K562 (cell line): ENCODE measurements around the gene HIVEP3. TPM values are rescaled to one million over a fixed set of nuclear protein-coding genes. Genes with fewer than 3 reads are reported as not detected.

Experiments used
- ATAC-seq: fragments of 200-7000 bp; cut with Tn5 transposase; 3 replicates; pipeline ENCODE4 v1.9.1; 2020; ENCODE audit warnings: moderate library complexity
- BruUV-seq: library from RNA; stranded (reverse); fragments of 400-500 nt; replicated peaks from 2 replicates; lab custom pipeline; 2021; lab: Mats Ljungman, UMichigan
- CTCF ChIA-PET: fragments of 300-600 bp; formaldehyde crosslinking; extraction: SDS; loops from one replicate; lab custom pipeline; 2021; ENCODE audit warnings: low intra/inter-chr PET ratio; lab: Yijun Ruan, JAX
- POLR2A ChIA-PET: fragments of 300-600, 350-650 bp; sonication (Branson Sonifier 250); formaldehyde crosslinking; extraction: SDS; loops from one replicate; lab custom pipeline; 2021; ENCODE audit warnings: antibody characterized with exemption, inconsistent platforms; lab: Yijun Ruan, JAX
- DNase-seq, 4 experiments: peaks; one replicate each; pipeline versions ENCODE4 v3.0.0 to v3.0.0-alpha.2; 2011 to 2018; ENCODE audit warnings: low spot score in 3 of 4, mixed read lengths in 3 of 4; ENCODE audit errors: extremely low read depth in 1 of 4
- FAIRE-seq: peaks from 2 replicates; lab custom pipeline; 2011; peaks lifted over from hg19 to GRCh38; lab: Jason Lieb, UNC
- H2AFZ ChIP-seq: 2 replicates; pipeline ENCODE4 v1.6.0; 2011; ENCODE audit warnings: low read depth, low read length, control low read depth, inconsistent platforms
- H3K27ac ChIP-seq: fragments of 200-600 bp; 3 replicates; pipeline ENCODE4 v1.8.0; 2011; ENCODE audit warnings: low read depth, mild to moderate bottlenecking, control low read depth, inconsistent platforms, low read length, moderate library complexity, mixed read lengths; ENCODE audit errors: extremely low read depth
- H3K27me3 ChIP-seq, 2 experiments: fragments of 300-600 bp in 1 of 2; 2 replicates in 1 of 2; 3 replicates in 1 of 2; pipeline versions ENCODE4 v1.6.0 to v1.8.0; 2011; ENCODE audit warnings: inconsistent platforms in 2 of 2, low read length in 2 of 2, mild to moderate bottlenecking in 1 of 2, mixed read lengths in 1 of 2, moderate library complexity in 1 of 2; ENCODE audit not compliant: control insufficient read depth in 2 of 2, insufficient read depth in 2 of 2
- H3K36me3 ChIP-seq: fragments of 300-600 bp; 3 replicates; pipeline ENCODE4 v1.8.0; 2011; ENCODE audit warnings: mild to moderate bottlenecking, low read length, inconsistent platforms; ENCODE audit not compliant: control insufficient read depth, insufficient read depth
- H3K4me1 ChIP-seq, 2 experiments: fragments of 200-600 bp in 1 of 2; replicated peaks in 1 of 2; 2 replicates in 1 of 2; 3 replicates in 1 of 2; pipeline versions ENCODE4 v1.5.1 to v1.8.0; 2011; ENCODE audit warnings: inconsistent platforms in 2 of 2, low read length in 2 of 2, mild to moderate bottlenecking in 1 of 2, mixed read lengths in 1 of 2, moderate library complexity in 1 of 2; ENCODE audit not compliant: control insufficient read depth in 2 of 2, insufficient read depth in 2 of 2
- H3K4me2 ChIP-seq: 2 replicates; pipeline ENCODE4 v1.6.1; 2011; ENCODE audit warnings: low read length, control low read depth, inconsistent platforms, mixed read lengths; ENCODE audit not compliant: insufficient read depth
- H3K4me3 ChIP-seq: fragments of 200-600 bp; sonication (generic), shearing (Covaris generic); 2 replicates; pipeline ENCODE4 v1.5.1; 2016; ENCODE audit warnings: control low read depth, inconsistent platforms
- H3K79me2 ChIP-seq: fragments of 200-600 bp; 3 replicates; pipeline ENCODE4 v1.8.0; 2011; ENCODE audit warnings: low read length, inconsistent platforms; ENCODE audit not compliant: control insufficient read depth, insufficient read depth
- H3K9ac ChIP-seq, 2 experiments: 2 replicates each; pipeline versions ENCODE4 v1.6.0 to v1.6.1; 2011; ENCODE audit warnings: low read depth in 2 of 2, low read length in 2 of 2, control low read depth in 1 of 2, inconsistent platforms in 1 of 2, mild to moderate bottlenecking in 1 of 2, mixed read lengths in 1 of 2; ENCODE audit not compliant: insufficient read depth in 1 of 2
- H3K9me1 ChIP-seq: one replicate; pipeline ENCODE4 v1.6.0; 2011; ENCODE audit warnings: inconsistent platforms, mild to moderate bottlenecking, low read length, moderate library complexity; ENCODE audit not compliant: control insufficient read depth, insufficient read depth
- H3K9me3 ChIP-seq: replicated peaks from 2 replicates; pipeline ENCODE4 v1.5.1; 2011; ENCODE audit warnings: low read depth, low read length, inconsistent platforms; ENCODE audit not compliant: control insufficient read depth, insufficient read depth
- H4K20me1 ChIP-seq: replicated peaks from 2 replicates; pipeline ENCODE4 v1.6.1; 2011; ENCODE audit warnings: low read length, inconsistent platforms, mixed read lengths; ENCODE audit not compliant: control insufficient read depth, insufficient read depth
- BRF1 ChIP-seq: IDR thresholded peaks from 3 replicates; pipeline ENCODE4 v1.6.1; 2011; ENCODE audit warnings: borderline replicate concordance, mild to moderate bottlenecking; ENCODE audit not compliant: insufficient read length; ENCODE audit errors: extremely low read depth
- CBX2 ChIP-seq: fragments of 200-600 bp; sonication (generic); IDR thresholded peaks from one replicate; pipeline ENCODE4 v1.6.1; 2012; ENCODE audit warnings: mild to moderate bottlenecking, low read length, inconsistent platforms; ENCODE audit not compliant: insufficient read depth, poor library complexity, severe bottlenecking
- CHCHD3 ChIP-seq: fragments of 250-450 bp; sonication (Bioruptor Pico); IDR thresholded peaks from 2 replicates; pipeline ENCODE4 v2.1.2; 2022; ENCODE audit warnings: mild to moderate bottlenecking
- CXXC5 ChIP-seq: fragments of 250-450 bp; sonication (Bioruptor Pico); IDR thresholded peaks from 2 replicates; pipeline ENCODE4 v1.8.0; 2022; ENCODE audit warnings: inconsistent platforms, mild to moderate bottlenecking, moderate library complexity
- ETS2 ChIP-seq: IDR thresholded peaks from 2 replicates; pipeline ENCODE4 v1.6.1; 2016; ENCODE audit warnings: borderline replicate concordance, missing genetic modification characterization, mild to moderate bottlenecking, moderate library complexity, missing compliant biosample characterization; ENCODE audit not compliant: poor library complexity, severe bottlenecking
- FOXA1 ChIP-seq: fragments of 450-650 bp; IDR thresholded peaks from 2 replicates; pipeline ENCODE4 v1.6.1; 2016; ENCODE audit warnings: mild to moderate bottlenecking, borderline replicate concordance
- MYBL2 ChIP-seq, 2 experiments: fragments of 450-650 bp in 1 of 2; sonication (generic) in 1 of 2; formaldehyde crosslinking in 1 of 2; IDR thresholded peaks; 2 replicates each; pipeline versions ENCODE4 v1.6.1 to v1.8.1; 2017 to 2022; ENCODE audit warnings: borderline replicate concordance in 1 of 2, inconsistent platforms in 1 of 2, low read depth in 1 of 2, mild to moderate bottlenecking in 1 of 2, missing genetic modification reagents in 1 of 2, moderate library complexity in 1 of 2
- SAFB2 ChIP-seq: fragments of 200-400 bp; formaldehyde crosslinking; IDR thresholded peaks from 2 replicates; pipeline ENCODE4 v1.6.1; 2018; ENCODE audit warnings: borderline replicate concordance, low read length, low read depth, moderate library complexity; ENCODE audit not compliant: severe bottlenecking
- SP2 ChIP-seq: IDR thresholded peaks from 2 replicates; pipeline ENCODE4 v1.6.1; 2011; ENCODE audit warnings: mild to moderate bottlenecking, low read depth, low read length, moderate library complexity; ENCODE audit not compliant: poor library complexity, severe bottlenecking; ENCODE audit errors: extremely low read depth
- ZNF134 ChIP-seq: fragments of 250-450 bp; sonication (Bioruptor Pico); conservative IDR thresholded peaks from 2 replicates; pipeline ENCODE4 v1.4.0; 2020
- ZNF165 ChIP-seq: fragments of 250-450 bp; sonication (Bioruptor Pico); IDR thresholded peaks from 2 replicates; pipeline ENCODE4 v1.4.0; 2020; ENCODE audit warnings: borderline replicate concordance
- ZNF174 ChIP-seq: fragments of 250-450 bp; sonication (Bioruptor Pico); IDR thresholded peaks from 2 replicates; pipeline ENCODE4 v1.4.0; 2020; ENCODE audit warnings: mild to moderate bottlenecking
- ZNF23 ChIP-seq: fragments of 250-450 bp; sonication (Bioruptor Pico); IDR thresholded peaks from 2 replicates; pipeline ENCODE4 v1.4.0; 2020; ENCODE audit warnings: mild to moderate bottlenecking
- ZNF830 ChIP-seq: fragments of 250-450 bp; sonication (Bioruptor Pico); IDR thresholded peaks from 2 replicates; pipeline ENCODE4 v1.5.0; 2021; ENCODE audit warnings: mild to moderate bottlenecking
- WGBS: fragments of 100-300 bp; shearing (Covaris generic); methylation state at CpG from one replicate; pipeline ENCODE4 v1.1.6; 2016; ENCODE audit warnings: low coverage, mixed read lengths; ENCODE audit not compliant: insufficient coverage; ENCODE audit errors: missing lambda C conversion rate; 5-methylcytosine and 5-hydroxymethylcytosine counted together
- in situ Hi-C: fragments of 300-500 bp; cut with MboI; formaldehyde crosslinking; loops from 4 replicates; pipeline ENCODE4 v1.15.0; 2018; ENCODE audit warnings: inconsistent platforms, mixed read lengths
- intact Hi-C: fragments of 100-400 bp; cut with micrococcal nuclease; formaldehyde crosslinking; loops from 2 replicates; pipeline ENCODE4 v1.14.2; 2022
- polyA plus RNA-seq, 8 experiments: library from polyadenylated mRNA; depleted of rRNA in 4 of 8; stranded (reverse) in 5 of 8; unstranded in 3 of 8; fragments of >200 nt; fragmentation: Nextera tagmentation in 2 of 8; fragmentation: Illumina TruSeq in 1 of 8; extraction: Ambion mirVana in 2 of 8; extraction: Trizol in 1 of 8; gene quantifications; 2 replicates each; pipeline versions ENCODE4 v1.2.1 to v1.2.3, GENCODE V29; 2011 to 2014; ENCODE audit warnings: inconsistent platforms in 1 of 8, missing spikeins in 1 of 8
- total RNA-seq, 7 experiments: library from RNA; depleted of rRNA in 6 of 7; stranded (reverse); fragments of >200 nt in 6 of 7; fragmentation: Illumina TruSeq in 2 of 7; extraction: Trizol in 2 of 7; gene quantifications; 2 replicates each; pipeline versions ENCODE4 v1.2.1 to v1.2.3, GENCODE V29; 2011 to 2021; ENCODE audit warnings: low replicate concordance in 1 of 7
- TF ChIP-seq, protein P1 (sequence below): fragments of 450-650 bp; IDR thresholded peaks from 2 replicates; pipeline ENCODE4 v1.6.1; 2016; ENCODE audit warnings: mild to moderate bottlenecking
- TF ChIP-seq, protein P2 (sequence below): sonication (generic); formaldehyde crosslinking; IDR thresholded peaks from 2 replicates; pipeline ENCODE4 v1.8.0; 2022; ENCODE audit warnings: mild to moderate bottlenecking, low read depth, missing genetic modification reagents
- TF ChIP-seq, protein P3 (sequence below): sonication (generic); formaldehyde crosslinking; IDR thresholded peaks from 2 replicates; pipeline ENCODE4 v1.8.1; 2022; ENCODE audit warnings: missing genetic modification reagents

HIVEP3 gene
- total and polyA plus RNA-seq, 9 of the 15 experiments (the other 6 are each of a cell fraction or from before 2014, with no cell fraction given): 0.09 to 0.58 (median 0.34) TPM; not detected in 1

DNA sequence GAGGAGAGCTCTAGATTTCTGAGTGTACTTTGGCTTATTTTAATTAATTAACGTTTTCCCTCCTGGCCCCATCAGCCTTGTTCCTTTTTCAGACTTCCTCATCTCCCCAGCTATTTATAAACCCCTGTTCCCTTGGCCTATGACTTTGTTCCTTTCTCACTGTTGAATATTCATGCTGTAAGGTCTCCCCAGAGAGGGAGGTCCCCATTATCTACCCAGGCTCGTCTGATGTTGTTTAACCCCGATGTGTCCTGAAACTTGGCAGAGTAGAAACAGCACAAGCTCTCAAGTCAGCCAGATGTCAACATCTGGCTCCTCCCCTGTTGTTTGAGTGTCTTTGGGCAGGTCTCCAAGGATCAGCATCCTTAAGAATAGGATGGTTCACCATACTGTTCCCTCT is 153.6 kb downstream of the HIVEP3 start (continued):
- TF ChIP-seq, protein P1, sequence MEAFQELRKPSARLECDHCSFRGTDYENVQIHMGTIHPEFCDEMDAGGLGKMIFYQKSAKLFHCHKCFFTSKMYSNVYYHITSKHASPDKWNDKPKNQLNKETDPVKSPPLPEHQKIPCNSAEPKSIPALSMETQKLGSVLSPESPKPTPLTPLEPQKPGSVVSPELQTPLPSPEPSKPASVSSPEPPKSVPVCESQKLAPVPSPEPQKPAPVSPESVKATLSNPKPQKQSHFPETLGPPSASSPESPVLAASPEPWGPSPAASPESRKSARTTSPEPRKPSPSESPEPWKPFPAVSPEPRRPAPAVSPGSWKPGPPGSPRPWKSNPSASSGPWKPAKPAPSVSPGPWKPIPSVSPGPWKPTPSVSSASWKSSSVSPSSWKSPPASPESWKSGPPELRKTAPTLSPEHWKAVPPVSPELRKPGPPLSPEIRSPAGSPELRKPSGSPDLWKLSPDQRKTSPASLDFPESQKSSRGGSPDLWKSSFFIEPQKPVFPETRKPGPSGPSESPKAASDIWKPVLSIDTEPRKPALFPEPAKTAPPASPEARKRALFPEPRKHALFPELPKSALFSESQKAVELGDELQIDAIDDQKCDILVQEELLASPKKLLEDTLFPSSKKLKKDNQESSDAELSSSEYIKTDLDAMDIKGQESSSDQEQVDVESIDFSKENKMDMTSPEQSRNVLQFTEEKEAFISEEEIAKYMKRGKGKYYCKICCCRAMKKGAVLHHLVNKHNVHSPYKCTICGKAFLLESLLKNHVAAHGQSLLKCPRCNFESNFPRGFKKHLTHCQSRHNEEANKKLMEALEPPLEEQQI: no peak
- TF ChIP-seq FOXA1 (no peak), CXXC5 (CRISPR knock-in tag) (no peak), ZNF23 (CRISPR knock-in tag) (no peak)
- TF ChIP-seq, protein P2, sequence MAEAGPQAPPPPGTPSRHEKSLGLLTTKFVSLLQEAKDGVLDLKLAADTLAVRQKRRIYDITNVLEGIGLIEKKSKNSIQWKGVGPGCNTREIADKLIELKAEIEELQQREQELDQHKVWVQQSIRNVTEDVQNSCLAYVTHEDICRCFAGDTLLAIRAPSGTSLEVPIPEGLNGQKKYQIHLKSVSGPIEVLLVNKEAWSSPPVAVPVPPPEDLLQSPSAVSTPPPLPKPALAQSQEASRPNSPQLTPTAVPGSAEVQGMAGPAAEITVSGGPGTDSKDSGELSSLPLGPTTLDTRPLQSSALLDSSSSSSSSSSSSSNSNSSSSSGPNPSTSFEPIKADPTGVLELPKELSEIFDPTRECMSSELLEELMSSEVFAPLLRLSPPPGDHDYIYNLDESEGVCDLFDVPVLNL (CRISPR knock-in tag): no peak

DNA sequence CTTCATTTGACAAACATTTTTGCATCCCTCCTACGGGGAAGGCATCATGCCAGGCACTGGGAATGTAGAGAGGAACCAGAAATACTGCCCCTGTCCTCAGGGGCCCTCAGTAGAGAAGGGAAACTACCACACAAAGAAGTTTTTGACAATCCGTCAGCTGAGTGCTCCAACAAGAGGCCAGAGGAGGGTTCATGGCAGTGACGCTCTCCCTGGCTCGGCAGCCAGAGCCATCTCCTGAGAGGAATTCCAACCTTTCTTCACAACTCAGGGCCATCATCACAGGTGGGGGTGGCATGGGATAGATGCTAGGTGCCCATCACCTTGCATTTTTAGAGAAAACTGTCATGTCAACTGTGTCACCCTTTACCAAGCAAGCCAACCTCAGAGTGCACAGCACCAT is 154.1 kb downstream of the HIVEP3 start:
- ChIA-PET CTCF (no interaction called here), POLR2A (no interaction called here)
- in situ Hi-C loops: no loop called here
- ATAC-seq: no peak
- H3K4me2 ChIP-seq: no peak overlapping the region
- no peak for DNase-seq
- intact Hi-C loops: no loop called here
- no peaks in the 10 kb centered on the region for H3K4me1 ChIP-seq
- BruUV-seq: no TSS peak
- WGBS: 3% methylated on average over 4 of the region's 4 CpGs
- H3K36me3 ChIP-seq: no peaks in the 10 kb centered on the region
- FAIRE-seq: no peak
- H3K9me3 ChIP-seq: no peaks in the 10 kb centered on the region; the same call in 1 of the 2 replicates
- H3K27ac ChIP-seq: no peak overlapping the region
- H3K9me1 ChIP-seq: no peaks in the 10 kb centered on the region
- H4K20me1 ChIP-seq: peaks cover 3% of the 10 kb centered on the region; the same call in 1 of the 2 replicates
- H2AFZ ChIP-seq: no peak overlapping the region
- peaks cover 5 to 18% of the 10 kb centered on the region in 2 experiments; a peak in 4 of 5 replicates for H3K27me3 ChIP-seq
- no peak overlapping the region for H3K4me3 ChIP-seq
- H3K9ac ChIP-seq: no peak overlapping the region
- no peaks in the 10 kb centered on the region for H3K79me2 ChIP-seq
- TF ChIP-seq ZNF830 (no peak), ZNF134 (CRISPR knock-in tag) (no peak), ZNF165 (CRISPR knock-in tag) (no peak), CHCHD3 (CRISPR knock-in tag) (no peak), CBX2 (no peak), SP2 (no peak), SAFB2 (no peak), ETS2 (tag) (no peak), MYBL2 (IDR thresholded peaks at IDR 0.05; ENCODE audit: low read depth) (no peak), MYBL2 (CRISPR knock-in tag; IDR thresholded peaks at IDR 0.05; ENCODE audit: borderline replicate concordance) (no peak), BRF1 (no peak), ZNF174 (CRISPR knock-in tag) (no peak)
- TF ChIP-seq, protein P3, sequence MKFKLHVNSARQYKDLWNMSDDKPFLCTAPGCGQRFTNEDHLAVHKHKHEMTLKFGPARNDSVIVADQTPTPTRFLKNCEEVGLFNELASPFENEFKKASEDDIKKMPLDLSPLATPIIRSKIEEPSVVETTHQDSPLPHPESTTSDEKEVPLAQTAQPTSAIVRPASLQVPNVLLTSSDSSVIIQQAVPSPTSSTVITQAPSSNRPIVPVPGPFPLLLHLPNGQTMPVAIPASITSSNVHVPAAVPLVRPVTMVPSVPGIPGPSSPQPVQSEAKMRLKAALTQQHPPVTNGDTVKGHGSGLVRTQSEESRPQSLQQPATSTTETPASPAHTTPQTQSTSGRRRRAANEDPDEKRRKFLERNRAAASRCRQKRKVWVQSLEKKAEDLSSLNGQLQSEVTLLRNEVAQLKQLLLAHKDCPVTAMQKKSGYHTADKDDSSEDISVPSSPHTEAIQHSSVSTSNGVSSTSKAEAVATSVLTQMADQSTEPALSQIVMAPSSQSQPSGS: no peak
